ENCODE measurements around the gene GMDS. TPM values are rescaled to one million over a fixed set of nuclear protein-coding genes. Genes with fewer than 3 reads are reported as not detected.

The GMDS gene
- total and polyA plus RNA-seq, 2 experiments from 2014 or later: 30.1 to 36.5 TPM

- TF ChIP-seq CTCF (conservative IDR thresholded peaks at IDR 0.05; ENCODE audit: low read depth in 2 of 2) (no peak), ZNF114 (CRISPR knock-in tag; IDR thresholded peaks at IDR 0.05) (no peak), CREB1 (CRISPR knock-in tag; IDR thresholded peaks at IDR 0.05; ENCODE audit: low read depth) (no peak), EZH2phosphoT487 (IDR thresholded peaks at IDR 0.05; ENCODE audit: unreplicated experiment) (no peak), EZH2 (IDR thresholded peaks at IDR 0.05; ENCODE audit: low read depth, unreplicated experiment) (no peak), JUNB (IDR thresholded peaks at IDR 0.05; ENCODE audit: unreplicated experiment) (no peak), STAT1 (IDR thresholded peaks at IDR 0.05; ENCODE audit: unreplicated experiment) (no peak), NANOG (IDR thresholded peaks at IDR 0.05; ENCODE audit: borderline replicate concordance) (no peak)
- TF ChIP-seq, protein P1, sequence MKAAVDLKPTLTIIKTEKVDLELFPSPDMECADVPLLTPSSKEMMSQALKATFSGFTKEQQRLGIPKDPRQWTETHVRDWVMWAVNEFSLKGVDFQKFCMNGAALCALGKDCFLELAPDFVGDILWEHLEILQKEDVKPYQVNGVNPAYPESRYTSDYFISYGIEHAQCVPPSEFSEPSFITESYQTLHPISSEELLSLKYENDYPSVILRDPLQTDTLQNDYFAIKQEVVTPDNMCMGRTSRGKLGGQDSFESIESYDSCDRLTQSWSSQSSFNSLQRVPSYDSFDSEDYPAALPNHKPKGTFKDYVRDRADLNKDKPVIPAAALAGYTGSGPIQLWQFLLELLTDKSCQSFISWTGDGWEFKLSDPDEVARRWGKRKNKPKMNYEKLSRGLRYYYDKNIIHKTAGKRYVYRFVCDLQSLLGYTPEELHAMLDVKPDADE (IDR thresholded peaks at IDR 0.05): no peak
Measured at GRCh38 chr6:2042956-2043648, 202.3 kb downstream of the GMDS start (continued).

DNA sequence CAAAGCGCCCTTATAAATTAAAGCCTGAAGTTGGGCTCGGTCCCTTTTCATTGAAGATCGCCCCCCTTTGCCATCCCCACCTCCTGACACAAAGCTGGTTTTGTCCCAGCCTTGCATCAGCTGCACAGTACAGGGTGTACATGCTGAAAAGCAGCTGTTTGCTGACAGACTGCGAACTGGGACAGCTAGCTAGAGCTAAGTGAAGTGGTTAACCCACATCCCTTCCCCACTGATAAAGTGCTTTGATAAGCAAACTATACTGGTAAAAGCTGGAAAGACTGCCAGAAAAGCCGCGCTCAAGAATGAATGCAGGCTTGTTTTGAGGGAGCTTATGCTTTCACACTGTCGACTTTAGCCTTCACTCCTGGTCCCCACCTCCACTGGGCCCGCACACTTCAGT lies 207.3 kb downstream of the GMDS start:
- no peaks in the 10 kb centered on the region for H3K36me3 ChIP-seq (ENCODE audit: insufficient read depth)
- no peaks in the 10 kb centered on the region for H3K9me2 ChIP-seq (ENCODE audit: insufficient read depth)
- H3K4me1 ChIP-seq (ENCODE audit: insufficient read depth): no peaks in the 10 kb centered on the region
- H3K27ac ChIP-seq (ENCODE audit: low read depth): 0 out of 2 replicates have a peak overlapping the region, but pooled peaks have one; percentile 35
- DNase-seq (ENCODE audit: low spot score): no peak
- no peak for ATAC-seq
- no peak overlapping the region for H2AFZ ChIP-seq
- H3K4me1 Mint-ChIP-seq: peaks cover 8% of the 10 kb centered on the region; the same call in 2 of the 3 replicates
- H3F3A ChIP-seq (replicated peaks; ENCODE audit: low read depth): no peaks in the 10 kb centered on the region
- H3K27me3 Mint-ChIP-seq (ENCODE audit: insufficient read depth, low read depth, poor library complexity): peaks cover 4% of the 10 kb centered on the region
- H3K27me3 ChIP-seq (ENCODE audit: insufficient read depth): no peaks in the 10 kb centered on the region
- no peaks in the 10 kb centered on the region for H3K36me3 Mint-ChIP-seq (ENCODE audit: low read depth)
- H3K27ac Mint-ChIP-seq: no peak overlapping the region
- H3K79me2 ChIP-seq (replicated peaks; ENCODE audit: insufficient read depth): no peaks in the 10 kb centered on the region
- H3K4me3 ChIP-seq: no peak overlapping the region
- H3K9me3 Mint-ChIP-seq: no peaks in the 10 kb centered on the region
- no peak overlapping the region for H3K4me2 ChIP-seq
- no peak overlapping the region for H3K4me3 Mint-ChIP-seq
- no peaks in the 10 kb centered on the region for H4K20me1 ChIP-seq (replicated peaks; ENCODE audit: insufficient read depth)
- TF ChIP-seq, protein P1 (IDR thresholded peaks at IDR 0.05): no peak
- TF ChIP-seq REST (IDR thresholded peaks at IDR 0.05; ENCODE audit: unreplicated experiment): no peak
- no peak for TF ChIP-seq NANOG (IDR thresholded peaks at IDR 0.05; ENCODE audit: borderline replicate concordance)
- no peak for TF ChIP-seq EZH2 (IDR thresholded peaks at IDR 0.05; ENCODE audit: low read depth, unreplicated experiment)
